Measurements from ENCODE around the gene CLCN4.

CLCN4 gene

GRCh38 chrX:10246846-10247245 lies 90.1 kb downstream of the CLCN4 start:
- TF ChIP-seq CTCF (IDR thresholded peaks at IDR 0.05; ENCODE audit: low read depth, low read length, missing control alignments): no peak
- in situ Hi-C loops (cut with HindIII; ENCODE audit: low pct_ligation_motif_present, low sequenced_read_pairs): no loop called here
- Histone ChIP-seq H3K36me3 (replicated peaks) (no peaks in the 10 kb centered on the region), H3K27ac (no peak overlapping the region), H3K27me3 (replicated peaks) (no peaks in the 10 kb centered on the region), H3K4me3 (ENCODE audit: low read depth, low read length) (no peak overlapping the region)
- DNase-seq: no peak

GRCh38 chrX:10254739-10255138 lies 98.0 kb downstream of the CLCN4 start:
- Histone ChIP-seq H3K27ac (no peak overlapping the region), H3K4me3 (ENCODE audit: low read depth, low read length) (no peak overlapping the region), H3K36me3 (replicated peaks) (no peaks in the 10 kb centered on the region), H3K27me3 (replicated peaks) (no peaks in the 10 kb centered on the region)
- no peak for DNase-seq
- in situ Hi-C loops (cut with HindIII; ENCODE audit: low pct_ligation_motif_present, low sequenced_read_pairs): no loop called here
- TF ChIP-seq CTCF (IDR thresholded peaks at IDR 0.05; ENCODE audit: low read depth, low read length, missing control alignments): peak; percentile 32

- Histone ChIP-seq H3K4me3 (ENCODE audit: low read depth, low read length) (no peak overlapping the region), H3K27me3 (replicated peaks) (no peaks in the 10 kb centered on the region), H3K27ac (no peak overlapping the region), H3K36me3 (replicated peaks) (no peaks in the 10 kb centered on the region)
- DNase-seq: peak; percentile 37
- in situ Hi-C loops (cut with HindIII; ENCODE audit: low pct_ligation_motif_present, low sequenced_read_pairs): no loop called here
- no peak for TF ChIP-seq CTCF (IDR thresholded peaks at IDR 0.05; ENCODE audit: low read depth, low read length, missing control alignments)
These were observed 102.9 kb downstream of the CLCN4 start for GRCh38 chrX:10259716-10260115.

GRCh38 chrX:10265775-10266174 lies 109.0 kb downstream of the CLCN4 start:
- DNase-seq: no peak
- no peak overlapping the region for H3K4me3 ChIP-seq (ENCODE audit: low read depth, low read length)

GRCh38 chrX:10278716-10279115 lies 121.9 kb downstream of the CLCN4 start:
- Histone ChIP-seq H3K36me3 (replicated peaks) (no peaks in the 10 kb centered on the region), H3K27ac (no peak overlapping the region), H3K4me3 (ENCODE audit: low read depth, low read length) (no peak overlapping the region), H3K27me3 (replicated peaks) (no peaks in the 10 kb centered on the region)
- TF ChIP-seq CTCF (IDR thresholded peaks at IDR 0.05; ENCODE audit: low read depth, low read length, missing control alignments): no peak
- no peak for DNase-seq
- in situ Hi-C loops (cut with HindIII; ENCODE audit: low pct_ligation_motif_present, low sequenced_read_pairs): no loop called here

More at GRCh38 chrX:10265775-10266174, 109.0 kb downstream of the CLCN4 start:
- no peak for TF ChIP-seq CTCF (IDR thresholded peaks at IDR 0.05; ENCODE audit: low read depth, low read length, missing control alignments)
- in situ Hi-C loops (cut with HindIII; ENCODE audit: low pct_ligation_motif_present, low sequenced_read_pairs): no loop called here
- Histone ChIP-seq H3K36me3 (replicated peaks) (no peaks in the 10 kb centered on the region), H3K27me3 (replicated peaks) (no peaks in the 10 kb centered on the region), H3K27ac (no peak overlapping the region)

DNA sequence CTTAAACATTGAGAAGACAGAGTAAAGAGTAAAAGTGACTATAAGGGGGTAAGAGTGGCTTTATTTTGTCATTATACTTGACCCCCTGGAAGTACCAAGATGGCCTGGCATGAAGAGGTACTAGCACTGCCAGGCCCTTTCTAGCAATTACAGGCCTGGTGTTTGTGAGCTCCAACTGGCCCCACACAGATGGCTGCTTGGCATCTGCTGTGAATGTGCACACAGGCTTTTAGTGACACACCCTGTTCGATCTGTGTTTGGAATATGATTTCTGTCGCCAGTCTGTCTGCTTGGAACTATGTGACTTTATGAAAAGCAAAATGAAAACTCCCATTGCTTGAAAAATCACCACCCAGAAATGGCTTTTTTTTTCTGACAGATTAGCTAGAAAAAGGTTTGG lies 123.3 kb downstream of the CLCN4 start:
- no peak for TF ChIP-seq CTCF (IDR thresholded peaks at IDR 0.05; ENCODE audit: low read depth, low read length, missing control alignments)
- in situ Hi-C loops (cut with HindIII; ENCODE audit: low pct_ligation_motif_present, low sequenced_read_pairs): no loop called here
- H3K4me3 ChIP-seq (ENCODE audit: low read depth, low read length): no peak overlapping the region

More for the DNA sequence above, 123.3 kb downstream of the CLCN4 start:
- Histone ChIP-seq H3K36me3 (replicated peaks) (no peaks in the 10 kb centered on the region), H3K27me3 (replicated peaks) (no peaks in the 10 kb centered on the region), H3K27ac (no peak overlapping the region)
- DNase-seq: no peak
